ENCODE data around the gene NKX1-1.

The NKX1-1 gene

GRCh38 chr4:1370321-1371124, 35.7 kb downstream of the NKX1-1 start:
- no peak for DNase-seq

GRCh38 chr4:1369479-1370079, 36.7 kb downstream of the NKX1-1 start:
- no peak for DNase-seq

- DNase-seq, result no peak
These were observed 37.2 kb downstream of the NKX1-1 start for GRCh38 chr4:1369091-1369450.

GRCh38 chr4:1368421-1369090, 37.7 kb downstream of the NKX1-1 start:
- DNase-seq, result no peak

- no peak for DNase-seq
These were observed 38.3 kb downstream of the NKX1-1 start for GRCh38 chr4:1367936-1368289.

- DNase-seq, result no peak
These were observed 38.9 kb downstream of the NKX1-1 start for GRCh38 chr4:1367230-1367935.

- DNase-seq, result no peak
These were observed 39.6 kb downstream of the NKX1-1 start for GRCh38 chr4:1366371-1367229.

- no peak for DNase-seq
These were observed 40.7 kb downstream of the NKX1-1 start for GRCh38 chr4:1365271-1366178.

- no peak for DNase-seq
These were observed 41.5 kb downstream of the NKX1-1 start for GRCh38 chr4:1364748-1365147.

- no peak for DNase-seq
These were observed 42.0 kb downstream of the NKX1-1 start for GRCh38 chr4:1364217-1364616.

GRCh38 chr4:1363513-1363912, 42.7 kb downstream of the NKX1-1 start:
- no peak for DNase-seq

GRCh38 chr4:1362521-1362920, 43.7 kb downstream of the NKX1-1 start:
- DNase-seq, result no peak

- DNase-seq, result no peak
These were observed 44.2 kb downstream of the NKX1-1 start for GRCh38 chr4:1362046-1362445.

- no peak for DNase-seq
These were observed 44.8 kb downstream of the NKX1-1 start for GRCh38 chr4:1361431-1361830.

GRCh38 chr4:1360423-1361283, 45.6 kb downstream of the NKX1-1 start:
- DNase-seq, result no peak

GRCh38 chr4:1359976-1360375, 46.3 kb downstream of the NKX1-1 start:
- no peak for DNase-seq

- no peak for DNase-seq
These were observed 47.1 kb downstream of the NKX1-1 start for GRCh38 chr4:1359144-1359501.

- no peak for DNase-seq
These were observed 47.7 kb downstream of the NKX1-1 start for GRCh38 chr4:1358421-1359143.

GRCh38 chr4:1357356-1358248, 48.6 kb downstream of the NKX1-1 start:
- no peak for DNase-seq
